HEK293 (cell line): ENCODE results near the gene METTL25B.

Experiments
- BCL11B ChIP-seq: fragments of 450-650 bp; formaldehyde crosslinking; IDR thresholded peaks from 2 replicates; pipeline ENCODE4 v1.5.1; 2016; ENCODE audit warnings: low read depth, missing biosample characterization, missing genetic modification characterization
- GLIS1 ChIP-seq: fragments of 450-650 bp; formaldehyde crosslinking; IDR thresholded peaks from 2 replicates; pipeline ENCODE4 v1.5.1; 2016; ENCODE audit warnings: missing biosample characterization, missing genetic modification characterization
- KLF1 ChIP-seq: fragments of 450-650 bp; formaldehyde crosslinking; IDR thresholded peaks from 2 replicates; pipeline ENCODE4 v1.5.1; 2016; ENCODE audit warnings: missing biosample characterization, missing genetic modification characterization
- KLF10 ChIP-seq: fragments of 450-650 bp; IDR thresholded peaks from 2 replicates; pipeline ENCODE4 v1.5.1; 2018; ENCODE audit warnings: missing biosample characterization, mild to moderate bottlenecking, missing genetic modification characterization
- MYNN ChIP-seq: fragments of 450-650 bp; formaldehyde crosslinking; IDR thresholded peaks from 2 replicates; pipeline ENCODE4 v1.5.1; 2016; ENCODE audit warnings: missing biosample characterization, missing genetic modification characterization, borderline replicate concordance
- SP3 ChIP-seq: fragments of 450-650 bp; formaldehyde crosslinking; IDR thresholded peaks from 2 replicates; pipeline ENCODE4 v1.5.1; 2016; ENCODE audit warnings: missing biosample characterization, missing genetic modification characterization
- TRIM28 ChIP-seq: IDR thresholded peaks from 2 replicates; pipeline ENCODE4 v1.6.1; 2011; ENCODE audit warnings: low read length, control low read depth, borderline replicate concordance
- ZBTB20 ChIP-seq: fragments of 450-650 bp; formaldehyde crosslinking; IDR thresholded peaks from 2 replicates; pipeline ENCODE4 v1.5.1; 2016; ENCODE audit warnings: missing biosample characterization, missing genetic modification characterization
- ZEB2 ChIP-seq: fragments of 450-650 bp; formaldehyde crosslinking; IDR thresholded peaks from 2 replicates; pipeline ENCODE4 v1.5.1; 2016; ENCODE audit warnings: missing biosample characterization, missing genetic modification characterization
- ZFP3 ChIP-seq: fragments of 450-650 bp; formaldehyde crosslinking; IDR thresholded peaks from 2 replicates; pipeline ENCODE4 v1.5.1; 2016; ENCODE audit warnings: low read depth, missing biosample characterization, missing genetic modification characterization
- ZFP69B ChIP-seq: fragments of 450-650 bp; formaldehyde crosslinking; IDR thresholded peaks from 2 replicates; pipeline ENCODE4 v1.5.1; 2016; ENCODE audit warnings: missing biosample characterization, missing genetic modification characterization
- ZNF10 ChIP-seq: fragments of 450-650 bp; formaldehyde crosslinking; IDR thresholded peaks from 2 replicates; pipeline ENCODE4 v1.5.1; 2017; ENCODE audit warnings: missing biosample characterization, missing genetic modification characterization
- ZNF114 ChIP-seq: fragments of 450-650 bp; formaldehyde crosslinking; IDR thresholded peaks from 2 replicates; pipeline ENCODE4 v1.5.0; 2017; ENCODE audit warnings: missing biosample characterization, missing genetic modification characterization
- ZNF140 ChIP-seq: fragments of 450-650 bp; formaldehyde crosslinking; IDR thresholded peaks from 2 replicates; pipeline ENCODE4 v1.5.1; 2016; ENCODE audit warnings: missing biosample characterization, missing genetic modification characterization
- ZNF16 ChIP-seq: fragments of 450-650 bp; formaldehyde crosslinking; IDR thresholded peaks from 2 replicates; pipeline ENCODE4 v1.5.1; 2016; ENCODE audit warnings: low read depth, missing biosample characterization, missing genetic modification characterization
- ZNF211 ChIP-seq: fragments of 450-650 bp; formaldehyde crosslinking; IDR thresholded peaks from 2 replicates; pipeline ENCODE4 v1.5.1; 2016; ENCODE audit warnings: low read depth, missing biosample characterization, missing genetic modification characterization
- ZNF335 ChIP-seq: fragments of 450-650 bp; formaldehyde crosslinking; conservative IDR thresholded peaks from 2 replicates; pipeline ENCODE4 v1.5.1; 2016; ENCODE audit warnings: missing biosample characterization, missing genetic modification characterization
- ZNF600 ChIP-seq: fragments of 450-650 bp; formaldehyde crosslinking; IDR thresholded peaks from 2 replicates; pipeline ENCODE4 v1.5.1; 2016; ENCODE audit warnings: missing biosample characterization, missing genetic modification characterization
- ZNF624 ChIP-seq: fragments of 450-650 bp; formaldehyde crosslinking; IDR thresholded peaks from 2 replicates; pipeline ENCODE4 v1.5.1; 2017; ENCODE audit warnings: missing biosample characterization, missing genetic modification characterization
- ZNF776 ChIP-seq: fragments of 450-650 bp; formaldehyde crosslinking; IDR thresholded peaks from 2 replicates; pipeline ENCODE4 v1.5.0; 2017; ENCODE audit warnings: missing biosample characterization, missing genetic modification characterization, borderline replicate concordance
- ZNF837 ChIP-seq: fragments of 450-650 bp; formaldehyde crosslinking; IDR thresholded peaks from 2 replicates; pipeline ENCODE4 v1.5.1; 2016; ENCODE audit warnings: missing biosample characterization, missing genetic modification characterization
- ZSCAN16 ChIP-seq: fragments of 450-650 bp; formaldehyde crosslinking; IDR thresholded peaks from 2 replicates; pipeline ENCODE4 v1.5.1; 2016; ENCODE audit warnings: missing biosample characterization, missing genetic modification characterization
- TF ChIP-seq, protein P1 (sequence below): fragments of 450-650 bp; formaldehyde crosslinking; IDR thresholded peaks from 2 replicates; pipeline ENCODE4 v1.5.1; 2016; ENCODE audit warnings: missing biosample characterization, missing genetic modification characterization
- TF ChIP-seq, protein P2 (sequence below): fragments of 450-650 bp; formaldehyde crosslinking; conservative IDR thresholded peaks from 2 replicates; pipeline ENCODE4 v1.5.1; 2016; ENCODE audit warnings: low read depth, missing biosample characterization, missing genetic modification characterization
- TF ChIP-seq, protein P3 (sequence below): fragments of 450-650 bp; formaldehyde crosslinking; IDR thresholded peaks from 2 replicates; pipeline ENCODE4 v1.5.1; 2016; ENCODE audit warnings: missing biosample characterization, missing genetic modification characterization
- TF ChIP-seq, protein P4 (sequence below): fragments of 450-650 bp; formaldehyde crosslinking; IDR thresholded peaks from 2 replicates; pipeline ENCODE4 v1.5.1; 2016; ENCODE audit warnings: missing biosample characterization, missing genetic modification characterization
- TF ChIP-seq, protein P5 (sequence below): fragments of 450-650 bp; formaldehyde crosslinking; IDR thresholded peaks from 2 replicates; pipeline ENCODE4 v1.5.1; 2016; ENCODE audit warnings: missing biosample characterization, missing genetic modification characterization
- TF ChIP-seq, protein P6 (sequence below): fragments of 450-650 bp; formaldehyde crosslinking; IDR thresholded peaks from 2 replicates; pipeline ENCODE4 v1.5.1; 2016; ENCODE audit warnings: missing biosample characterization, missing genetic modification characterization

The METTL25B gene

DNA sequence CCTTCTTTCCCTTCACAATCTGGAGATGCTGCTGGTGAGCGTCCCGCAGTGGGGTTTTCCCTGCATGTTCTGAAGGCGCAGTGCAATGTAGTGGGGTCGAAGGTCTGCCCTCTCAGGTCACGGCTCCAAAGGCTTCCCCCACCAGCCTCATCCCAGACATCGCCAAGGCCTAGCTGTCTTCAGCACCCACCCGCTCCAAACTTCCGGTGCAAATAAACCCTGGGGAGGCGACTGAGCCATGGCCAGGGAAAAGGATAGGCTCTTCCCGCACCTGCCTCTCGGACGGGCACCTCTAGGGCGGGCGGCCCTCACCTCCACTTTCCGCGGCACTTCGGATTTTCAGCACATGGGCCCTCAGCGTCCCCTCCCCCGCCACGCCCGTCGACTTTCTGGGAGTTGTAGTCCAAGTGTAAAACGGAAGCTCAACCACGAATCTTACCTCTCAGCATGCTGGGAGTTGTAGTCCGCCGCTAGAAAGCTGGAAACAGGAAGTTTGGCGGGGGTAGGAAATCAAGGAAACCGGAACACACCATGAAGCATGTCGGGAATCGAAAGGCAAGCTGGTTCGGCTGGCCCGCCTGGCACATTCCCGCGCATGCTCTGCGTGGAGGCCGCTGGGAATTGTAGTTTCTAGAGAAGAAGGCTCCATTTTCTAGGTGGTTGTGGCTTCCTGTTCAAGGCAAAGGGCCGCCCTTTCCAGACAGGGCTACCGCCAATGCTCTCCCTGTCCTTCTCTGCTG is 12.6 kb downstream of the METTL25B start, which contains the start of gene MRPL24 (continued):
- TF ChIP-seq, protein P1, sequence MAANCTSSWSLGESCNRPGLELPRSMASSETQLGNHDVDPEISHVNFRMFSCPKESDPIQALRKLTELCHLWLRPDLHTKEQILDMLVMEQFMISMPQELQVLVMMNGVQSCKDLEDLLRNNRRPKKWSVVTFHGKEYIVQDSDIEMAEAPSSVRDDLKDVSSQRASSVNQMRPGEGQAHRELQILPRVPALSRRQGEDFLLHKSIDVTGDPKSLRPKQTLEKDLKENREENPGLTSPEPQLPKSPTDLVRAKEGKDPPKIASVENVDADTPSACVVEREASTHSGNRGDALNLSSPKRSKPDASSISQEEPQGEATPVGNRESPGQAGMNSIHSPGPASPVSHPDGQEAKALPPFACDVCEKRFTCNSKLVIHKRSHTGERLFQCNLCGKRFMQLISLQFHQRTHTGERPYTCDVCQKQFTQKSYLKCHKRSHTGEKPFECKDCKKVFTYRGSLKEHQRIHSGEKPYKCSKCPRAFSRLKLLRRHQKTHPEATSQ (tag by site-specific recombination): peak; percentile 38; the same call in 1 of the 2 replicates
- TF ChIP-seq, protein P2, sequence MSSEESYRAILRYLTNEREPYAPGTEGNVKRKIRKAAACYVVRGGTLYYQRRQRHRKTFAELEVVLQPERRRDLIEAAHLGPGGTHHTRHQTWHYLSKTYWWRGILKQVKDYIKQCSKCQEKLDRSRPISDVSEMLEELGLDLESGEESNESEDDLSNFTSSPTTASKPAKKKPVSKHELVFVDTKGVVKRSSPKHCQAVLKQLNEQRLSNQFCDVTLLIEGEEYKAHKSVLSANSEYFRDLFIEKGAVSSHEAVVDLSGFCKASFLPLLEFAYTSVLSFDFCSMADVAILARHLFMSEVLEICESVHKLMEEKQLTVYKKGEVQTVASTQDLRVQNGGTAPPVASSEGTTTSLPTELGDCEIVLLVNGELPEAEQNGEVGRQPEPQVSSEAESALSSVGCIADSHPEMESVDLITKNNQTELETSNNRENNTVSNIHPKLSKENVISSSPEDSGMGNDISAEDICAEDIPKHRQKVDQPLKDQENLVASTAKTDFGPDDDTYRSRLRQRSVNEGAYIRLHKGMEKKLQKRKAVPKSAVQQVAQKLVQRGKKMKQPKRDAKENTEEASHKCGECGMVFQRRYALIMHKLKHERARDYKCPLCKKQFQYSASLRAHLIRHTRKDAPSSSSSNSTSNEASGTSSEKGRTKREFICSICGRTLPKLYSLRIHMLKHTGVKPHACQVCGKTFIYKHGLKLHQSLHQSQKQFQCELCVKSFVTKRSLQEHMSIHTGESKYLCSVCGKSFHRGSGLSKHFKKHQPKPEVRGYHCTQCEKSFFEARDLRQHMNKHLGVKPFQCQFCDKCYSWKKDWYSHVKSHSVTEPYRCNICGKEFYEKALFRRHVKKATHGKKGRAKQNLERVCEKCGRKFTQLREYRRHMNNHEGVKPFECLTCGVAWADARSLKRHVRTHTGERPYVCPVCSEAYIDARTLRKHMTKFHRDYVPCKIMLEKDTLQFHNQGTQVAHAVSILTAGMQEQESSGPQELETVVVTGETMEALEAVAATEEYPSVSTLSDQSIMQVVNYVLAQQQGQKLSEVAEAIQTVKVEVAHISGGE (tag by site-specific recombination): peak; percentile 98
- TF ChIP-seq ZNF600 (peak; percentile 80; the same call in 1 of the 2 replicates), BCL11B (peak; percentile 91), TRIM28 (peak; percentile 4; the same call in 1 of the 2 replicates), ZNF16 (tag by site-specific recombination) (0 out of 2 replicates have a peak, but pooled peaks have one; percentile 28), ZNF335 (tag by site-specific recombination) (peak; percentile 98), MYNN (tag by site-specific recombination) (no peak), KLF10 (tag by site-specific recombination) (peak; percentile 86), ZNF114 (tag by site-specific recombination) (no peak), ZFP69B (peak; percentile 72), ZNF10 (tag by site-specific recombination) (peak; percentile 64; the same call in 1 of the 2 replicates), ZNF776 (no peak), ZNF211 (tag by site-specific recombination) (no peak), ZNF837 (no peak), KLF1 (peak; percentile 88), ZFP3 (tag by site-specific recombination) (no peak), ZEB2 (tag by site-specific recombination) (peak; percentile 75; the same call in 1 of the 2 replicates), ZBTB20 (tag by site-specific recombination) (peak; percentile 84), ZNF140 (no peak), GLIS1 (tag by site-specific recombination) (peak; percentile 78), ZSCAN16 (no peak), SP3 (tag by site-specific recombination) (peak; percentile 99), ZNF624 (tag by site-specific recombination) (no peak)
- TF ChIP-seq, protein P3, sequence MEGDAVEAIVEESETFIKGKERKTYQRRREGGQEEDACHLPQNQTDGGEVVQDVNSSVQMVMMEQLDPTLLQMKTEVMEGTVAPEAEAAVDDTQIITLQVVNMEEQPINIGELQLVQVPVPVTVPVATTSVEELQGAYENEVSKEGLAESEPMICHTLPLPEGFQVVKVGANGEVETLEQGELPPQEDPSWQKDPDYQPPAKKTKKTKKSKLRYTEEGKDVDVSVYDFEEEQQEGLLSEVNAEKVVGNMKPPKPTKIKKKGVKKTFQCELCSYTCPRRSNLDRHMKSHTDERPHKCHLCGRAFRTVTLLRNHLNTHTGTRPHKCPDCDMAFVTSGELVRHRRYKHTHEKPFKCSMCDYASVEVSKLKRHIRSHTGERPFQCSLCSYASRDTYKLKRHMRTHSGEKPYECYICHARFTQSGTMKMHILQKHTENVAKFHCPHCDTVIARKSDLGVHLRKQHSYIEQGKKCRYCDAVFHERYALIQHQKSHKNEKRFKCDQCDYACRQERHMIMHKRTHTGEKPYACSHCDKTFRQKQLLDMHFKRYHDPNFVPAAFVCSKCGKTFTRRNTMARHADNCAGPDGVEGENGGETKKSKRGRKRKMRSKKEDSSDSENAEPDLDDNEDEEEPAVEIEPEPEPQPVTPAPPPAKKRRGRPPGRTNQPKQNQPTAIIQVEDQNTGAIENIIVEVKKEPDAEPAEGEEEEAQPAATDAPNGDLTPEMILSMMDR (tag by site-specific recombination): 0 out of 2 replicates have a peak, but pooled peaks have one; percentile 11
- TF ChIP-seq, protein P4, sequence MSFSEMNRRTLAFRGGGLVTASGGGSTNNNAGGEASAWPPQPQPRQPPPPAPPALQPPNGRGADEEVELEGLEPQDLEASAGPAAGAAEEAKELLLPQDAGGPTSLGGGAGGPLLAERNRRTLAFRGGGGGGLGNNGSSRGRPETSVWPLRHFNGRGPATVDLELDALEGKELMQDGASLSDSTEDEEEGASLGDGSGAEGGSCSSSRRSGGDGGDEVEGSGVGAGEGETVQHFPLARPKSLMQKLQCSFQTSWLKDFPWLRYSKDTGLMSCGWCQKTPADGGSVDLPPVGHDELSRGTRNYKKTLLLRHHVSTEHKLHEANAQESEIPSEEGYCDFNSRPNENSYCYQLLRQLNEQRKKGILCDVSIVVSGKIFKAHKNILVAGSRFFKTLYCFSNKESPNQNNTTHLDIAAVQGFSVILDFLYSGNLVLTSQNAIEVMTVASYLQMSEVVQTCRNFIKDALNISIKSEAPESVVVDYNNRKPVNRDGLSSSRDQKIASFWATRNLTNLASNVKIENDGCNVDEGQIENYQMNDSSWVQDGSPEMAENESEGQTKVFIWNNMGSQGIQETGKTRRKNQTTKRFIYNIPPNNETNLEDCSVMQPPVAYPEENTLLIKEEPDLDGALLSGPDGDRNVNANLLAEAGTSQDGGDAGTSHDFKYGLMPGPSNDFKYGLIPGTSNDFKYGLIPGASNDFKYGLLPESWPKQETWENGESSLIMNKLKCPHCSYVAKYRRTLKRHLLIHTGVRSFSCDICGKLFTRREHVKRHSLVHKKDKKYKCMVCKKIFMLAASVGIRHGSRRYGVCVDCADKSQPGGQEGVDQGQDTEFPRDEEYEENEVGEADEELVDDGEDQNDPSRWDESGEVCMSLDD (tag by site-specific recombination): peak; percentile 47; the same call in 1 of the 2 replicates
- TF ChIP-seq, protein P5, sequence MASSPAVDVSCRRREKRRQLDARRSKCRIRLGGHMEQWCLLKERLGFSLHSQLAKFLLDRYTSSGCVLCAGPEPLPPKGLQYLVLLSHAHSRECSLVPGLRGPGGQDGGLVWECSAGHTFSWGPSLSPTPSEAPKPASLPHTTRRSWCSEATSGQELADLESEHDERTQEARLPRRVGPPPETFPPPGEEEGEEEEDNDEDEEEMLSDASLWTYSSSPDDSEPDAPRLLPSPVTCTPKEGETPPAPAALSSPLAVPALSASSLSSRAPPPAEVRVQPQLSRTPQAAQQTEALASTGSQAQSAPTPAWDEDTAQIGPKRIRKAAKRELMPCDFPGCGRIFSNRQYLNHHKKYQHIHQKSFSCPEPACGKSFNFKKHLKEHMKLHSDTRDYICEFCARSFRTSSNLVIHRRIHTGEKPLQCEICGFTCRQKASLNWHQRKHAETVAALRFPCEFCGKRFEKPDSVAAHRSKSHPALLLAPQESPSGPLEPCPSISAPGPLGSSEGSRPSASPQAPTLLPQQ (tag by site-specific recombination): peak; percentile 84
- TF ChIP-seq, protein P6, sequence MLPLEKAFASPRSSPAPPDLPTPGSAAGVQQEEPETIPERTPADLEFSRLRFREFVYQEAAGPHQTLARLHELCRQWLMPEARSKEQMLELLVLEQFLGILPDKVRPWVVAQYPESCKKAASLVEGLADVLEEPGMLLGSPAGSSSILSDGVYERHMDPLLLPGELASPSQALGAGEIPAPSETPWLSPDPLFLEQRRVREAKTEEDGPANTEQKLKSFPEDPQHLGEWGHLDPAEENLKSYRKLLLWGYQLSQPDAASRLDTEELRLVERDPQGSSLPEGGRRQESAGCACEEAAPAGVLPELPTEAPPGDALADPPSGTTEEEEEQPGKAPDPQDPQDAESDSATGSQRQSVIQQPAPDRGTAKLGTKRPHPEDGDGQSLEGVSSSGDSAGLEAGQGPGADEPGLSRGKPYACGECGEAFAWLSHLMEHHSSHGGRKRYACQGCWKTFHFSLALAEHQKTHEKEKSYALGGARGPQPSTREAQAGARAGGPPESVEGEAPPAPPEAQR (tag by site-specific recombination): peak; percentile 28; the same call in 1 of the 2 replicates
